ENCODE results near the gene MYO1H.

MYO1H gene

GRCh38 chr12:109493090-109493489, 145.4 kb downstream of the MYO1H start:
- DNase-seq (ENCODE audit: low read depth): no peak

GRCh38 chr12:109493938-109494337, 146.2 kb downstream of the MYO1H start:
- DNase-seq (ENCODE audit: low read depth): no peak

- no peak for DNase-seq (ENCODE audit: low read depth)
These were observed 146.7 kb downstream of the MYO1H start for GRCh38 chr12:109494348-109494881.

- DNase-seq (ENCODE audit: low read depth): no peak
These were observed 147.3 kb downstream of the MYO1H start for GRCh38 chr12:109495012-109495411.

GRCh38 chr12:109496306-109496705, 148.6 kb downstream of the MYO1H start:
- DNase-seq (ENCODE audit: low read depth): no peak

GRCh38 chr12:109497675-109498074, 150.0 kb downstream of the MYO1H start:
- DNase-seq (ENCODE audit: low read depth): no peak

Data from stimulated activated CD8-positive, alpha-beta memory T cell treated with anti-CD3 and anti-CD28 coated beads, Interleukin-12 subunit alpha, Interleukin-12 subunit beta, amount 100 ng/mL, for 1 hour (primary cell).